T47D (cell line): Measurements from ENCODE around the gene BARX2.

Experiments used
- DNase-seq, 2 experiments: peaks; one replicate each; pipeline versions ENCODE4 v3.0.0 to v3.0.0-alpha.2; 2011 to 2012; ENCODE audit warnings: low read depth in 1 of 2, low spot score in 1 of 2
- JUND ChIP-seq: IDR thresholded peaks from 2 replicates; pipeline ENCODE4 v1.6.1; 2012; ENCODE audit warnings: low read depth
- in situ Hi-C: cut with HindIII; loops from 2 replicates; pipeline ENCODE4 v1.10.0; 2016; ENCODE audit warnings: low sequenced_read_pairs, low pct_unique_long_range_greater_than_20kb

Gene BARX2

GRCh38 chr11:129395883-129396282 is 20.2 kb downstream of the BARX2 start:
- no peak for TF ChIP-seq JUND
- in situ Hi-C loops: no loop called here
- no peak for DNase-seq

GRCh38 chr11:129396454-129396853 is 20.8 kb downstream of the BARX2 start:
- no peak for DNase-seq
- in situ Hi-C loops: no loop called here
- TF ChIP-seq JUND: no peak

- in situ Hi-C loops: no loop called here
- no peak for DNase-seq
- TF ChIP-seq JUND: no peak
These were observed 26.8 kb downstream of the BARX2 start for GRCh38 chr11:129402206-129403171.

- DNase-seq: no peak
- TF ChIP-seq JUND: no peak
- in situ Hi-C loops: no loop called here
These were observed 29.1 kb downstream of the BARX2 start for GRCh38 chr11:129404731-129405130.

- TF ChIP-seq JUND: no peak
- in situ Hi-C loops: no loop called here
- DNase-seq: no peak
These were observed 33.3 kb downstream of the BARX2 start for GRCh38 chr11:129408865-129409444.

- TF ChIP-seq JUND: no peak
- DNase-seq: peak in 1 of 2 experiments; percentile 45
- in situ Hi-C loops: no loop called here
These were observed 34.8 kb downstream of the BARX2 start for GRCh38 chr11:129410395-129410960.

- TF ChIP-seq JUND: no peak
- DNase-seq: peak in 1 of 2 experiments; percentile 62
- in situ Hi-C loops: no loop called here
These were observed 36.8 kb downstream of the BARX2 start for GRCh38 chr11:129412494-129412893.

- no peak for DNase-seq
- in situ Hi-C loops: no loop called here
- TF ChIP-seq JUND: no peak
These were observed 38.7 kb downstream of the BARX2 start for GRCh38 chr11:129414144-129414872.

- TF ChIP-seq JUND: no peak
- in situ Hi-C loops: no loop called here
- no peak for DNase-seq
These were observed 40.6 kb downstream of the BARX2 start for GRCh38 chr11:129416080-129416820.

- TF ChIP-seq JUND: no peak
These were observed 41.8 kb downstream of the BARX2 start for GRCh38 chr11:129417458-129417857.

GRCh38 chr11:129418039-129418438 is 42.4 kb downstream of the BARX2 start:
- in situ Hi-C loops: no loop called here
- TF ChIP-seq JUND: no peak

More at GRCh38 chr11:129417458-129417857, 41.8 kb downstream of the BARX2 start:
- no peak for DNase-seq
- in situ Hi-C loops: no loop called here

GRCh38 chr11:129419386-129419785 is 43.7 kb downstream of the BARX2 start:
- TF ChIP-seq JUND: no peak
- DNase-seq: no peak
- in situ Hi-C loops: no loop called here

More at GRCh38 chr11:129418039-129418438, 42.4 kb downstream of the BARX2 start:
- no peak for DNase-seq
